ENCODE measurements around the gene PPP3CA. TPM values are rescaled to one million over a fixed set of nuclear protein-coding genes. Genes with fewer than 3 reads are reported as not detected.
"Not testable (repeated sequence)": the region's sequence is repeated elsewhere in the genome, so short reads cannot be mapped to it uniquely, and the experiment has no call there.

PPP3CA gene
- total and polyA plus RNA-seq, 2 experiments from 2014 or later, result 42.3 to 42.8 TPM

DNA sequence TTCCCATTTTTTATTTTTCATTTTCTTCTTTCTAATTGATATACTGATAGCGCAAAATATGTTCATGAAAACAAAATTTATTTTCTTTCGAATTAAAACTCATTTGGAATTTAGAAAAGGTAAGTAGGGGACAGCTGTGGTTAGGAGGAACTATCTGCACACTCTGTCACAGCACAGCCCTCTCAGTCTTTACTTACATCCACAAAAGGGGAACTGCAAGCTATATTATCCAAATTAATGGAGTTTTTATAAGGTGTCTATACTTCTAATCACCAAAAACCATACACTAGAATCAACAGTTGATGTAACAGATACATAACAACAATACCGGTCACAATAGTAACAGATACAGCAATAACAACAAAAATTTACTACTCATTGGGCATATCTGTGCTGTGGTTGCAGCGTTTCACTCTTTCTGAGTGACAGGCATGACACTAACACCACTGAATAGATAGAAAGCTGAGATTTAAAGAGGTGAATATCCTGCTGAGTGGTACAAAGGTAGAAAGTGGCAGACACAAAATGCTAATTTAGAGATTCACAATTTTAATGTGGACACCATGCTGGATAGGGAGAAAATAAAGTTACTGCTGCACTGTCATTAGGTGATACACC lies 160.7 kb downstream of the PPP3CA start:
- WGBS, 2 experiments (ENCODE audit: low coverage in 1 of 2, low lambda C conversion rate in 2 of 2, missing lambda C conversion rate in 2 of 2), result 97 to 98% methylated on average over 4 of the region's 4 CpGs
- H3K9ac ChIP-seq, result no peak overlapping the region
- H3K4me3 ChIP-seq, result no peak overlapping the region
- H4K20me1 ChIP-seq (ENCODE audit: insufficient read depth), result no peaks in the 10 kb centered on the region
- no peaks in the 10 kb centered on the region for H3K9me2 ChIP-seq (ENCODE audit: insufficient read depth)
- H3K9me3 ChIP-seq (ENCODE audit: low read depth), result no peaks in the 10 kb centered on the region
- H3K4me2 ChIP-seq (ENCODE audit: unreplicated experiment), result no peak overlapping the region
- peaks cover 88% of the 10 kb centered on the region for H3K79me2 ChIP-seq (ENCODE audit: insufficient read depth)
- no peak for TF ChIP-seq EZH2phosphoT487 (IDR thresholded peaks at IDR 0.05; ENCODE audit: insufficient read depth, low read depth)
- no peak for TF ChIP-seq EZH2 (IDR thresholded peaks at IDR 0.05; ENCODE audit: insufficient read depth, poor library complexity, severe bottlenecking)
- H3K27ac ChIP-seq, result no peak overlapping the region
- H3K27me3 ChIP-seq (replicated peaks; ENCODE audit: insufficient read depth), result no peaks in the 10 kb centered on the region
- DNase-seq, result no peak
- no peak overlapping the region for H2AFZ ChIP-seq
- in situ Hi-C loops (cut with MboI), result no loop called here
- peaks cover 8% of the 10 kb centered on the region for H3F3A ChIP-seq (ENCODE audit: insufficient read depth)
- peaks cover 19% of the 10 kb centered on the region for H3K4me1 ChIP-seq (ENCODE audit: insufficient read depth)
- H3K36me3 ChIP-seq (ENCODE audit: low read depth), result no peaks in the 10 kb centered on the region

DNA sequence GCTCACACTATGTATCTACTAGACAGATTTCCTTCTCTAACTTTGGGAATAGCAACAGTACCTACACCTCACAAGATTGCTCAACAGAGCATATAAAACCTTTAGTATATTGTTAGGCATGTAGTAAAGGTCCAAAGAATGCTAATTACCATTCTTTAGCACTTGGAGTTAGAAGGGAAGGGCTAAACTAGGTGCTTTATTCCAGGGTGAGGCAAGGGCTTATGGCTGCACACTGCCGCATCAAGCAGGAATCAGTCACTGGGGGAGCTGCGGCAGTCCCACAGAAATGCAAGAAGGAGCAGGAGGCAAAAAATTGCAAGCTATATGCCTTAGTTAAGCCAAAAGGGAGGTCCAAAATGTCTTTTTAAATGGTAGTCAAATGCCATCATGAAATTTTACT lies 162.7 kb downstream of the PPP3CA start:
- TF ChIP-seq EZH2 (IDR thresholded peaks at IDR 0.05; ENCODE audit: insufficient read depth, poor library complexity, severe bottlenecking) (no peak), EZH2phosphoT487 (IDR thresholded peaks at IDR 0.05; ENCODE audit: insufficient read depth, low read depth) (no peak)
- no peak overlapping the region for H3K27ac ChIP-seq
- no peaks in the 10 kb centered on the region for H3K27me3 ChIP-seq (replicated peaks; ENCODE audit: insufficient read depth)
- no peak overlapping the region for H3K9ac ChIP-seq
- H3K36me3 ChIP-seq (ENCODE audit: low read depth), result no peaks in the 10 kb centered on the region
- H3K9me3 ChIP-seq (ENCODE audit: low read depth), result no peaks in the 10 kb centered on the region
- H3K9me2 ChIP-seq (ENCODE audit: insufficient read depth), result no peaks in the 10 kb centered on the region
- 98 to 100% methylated on average over 2 of the region's 2 CpGs for WGBS, 2 experiments (ENCODE audit: low coverage in 1 of 2, low lambda C conversion rate in 2 of 2, missing lambda C conversion rate in 2 of 2)
- H4K20me1 ChIP-seq (ENCODE audit: insufficient read depth), result no peaks in the 10 kb centered on the region
- no peaks in the 10 kb centered on the region for H3F3A ChIP-seq (ENCODE audit: insufficient read depth)
- H3K79me2 ChIP-seq (ENCODE audit: insufficient read depth), result peaks cover 89% of the 10 kb centered on the region
- peaks cover 15% of the 10 kb centered on the region for H3K4me1 ChIP-seq (ENCODE audit: insufficient read depth)
- in situ Hi-C loops (cut with MboI), result no loop called here
- H3K4me2 ChIP-seq (ENCODE audit: unreplicated experiment), result no peak overlapping the region
- no peak for DNase-seq
- H3K4me3 ChIP-seq, result no peak overlapping the region
- no peak overlapping the region for H2AFZ ChIP-seq

- Histone ChIP-seq H3K9me3 (ENCODE audit: low read depth) (no peaks in the 10 kb centered on the region), H3K4me3 (no peak overlapping the region), H3K9me2 (ENCODE audit: insufficient read depth) (no peaks in the 10 kb centered on the region), H4K20me1 (ENCODE audit: insufficient read depth) (no peaks in the 10 kb centered on the region), H3K27ac (no peak overlapping the region), H3K4me2 (ENCODE audit: unreplicated experiment) (no peak overlapping the region), H3K36me3 (ENCODE audit: low read depth) (no peaks in the 10 kb centered on the region), H3K4me1 (ENCODE audit: insufficient read depth) (peaks cover 23% of the 10 kb centered on the region), H3K79me2 (ENCODE audit: insufficient read depth) (peaks cover 81% of the 10 kb centered on the region), H3K9ac (no peak overlapping the region), H3K27me3 (replicated peaks; ENCODE audit: insufficient read depth) (no peaks in the 10 kb centered on the region), H3F3A (ENCODE audit: insufficient read depth) (peaks cover 6% of the 10 kb centered on the region), H2AFZ (no peak overlapping the region)
- peak; percentile 39 for DNase-seq
- TF ChIP-seq EZH2 (IDR thresholded peaks at IDR 0.05; ENCODE audit: insufficient read depth, poor library complexity, severe bottlenecking), result no peak
- TF ChIP-seq EZH2phosphoT487 (IDR thresholded peaks at IDR 0.05; ENCODE audit: insufficient read depth, low read depth), result no peak
- WGBS, 2 experiments (ENCODE audit: low coverage in 1 of 2, low lambda C conversion rate in 2 of 2, missing lambda C conversion rate in 2 of 2), result 92 to 97% methylated on average over 3 of the region's 3 CpGs
- in situ Hi-C loops (cut with MboI), result no loop called here
These were observed 163.5 kb downstream of the PPP3CA start for GRCh38 chr4:101183666-101184373.

- no peak overlapping the region for H3K27ac ChIP-seq
- in situ Hi-C loops (cut with MboI), result no loop called here
- H4K20me1 ChIP-seq (ENCODE audit: insufficient read depth), result no peaks in the 10 kb centered on the region
- H2AFZ ChIP-seq, result no peak overlapping the region
- TF ChIP-seq EZH2phosphoT487 (IDR thresholded peaks at IDR 0.05; ENCODE audit: insufficient read depth, low read depth) (no peak), EZH2 (IDR thresholded peaks at IDR 0.05; ENCODE audit: insufficient read depth, poor library complexity, severe bottlenecking) (no peak)
- DNase-seq, result no peak
- no peaks in the 10 kb centered on the region for H3K36me3 ChIP-seq (ENCODE audit: low read depth)
- peaks cover 29% of the 10 kb centered on the region for H3K4me1 ChIP-seq (ENCODE audit: insufficient read depth)
- H3K27me3 ChIP-seq (replicated peaks; ENCODE audit: insufficient read depth), result no peaks in the 10 kb centered on the region
- peaks cover 10% of the 10 kb centered on the region for H3F3A ChIP-seq (ENCODE audit: insufficient read depth)
- peaks cover 75% of the 10 kb centered on the region for H3K79me2 ChIP-seq (ENCODE audit: insufficient read depth)
- H3K9ac ChIP-seq, result no peak overlapping the region
- no peak overlapping the region for H3K4me3 ChIP-seq
- WGBS, 2 experiments (ENCODE audit: low coverage in 1 of 2, low lambda C conversion rate in 2 of 2, missing lambda C conversion rate in 2 of 2), result 93 to 96% methylated on average over 2 of the region's 2 CpGs
- no peaks in the 10 kb centered on the region for H3K9me3 ChIP-seq (ENCODE audit: low read depth)
- H3K9me2 ChIP-seq (ENCODE audit: insufficient read depth), result no peaks in the 10 kb centered on the region
- H3K4me2 ChIP-seq (ENCODE audit: unreplicated experiment), result no peak overlapping the region
These were observed 164.1 kb downstream of the PPP3CA start for GRCh38 chr4:101183221-101183620.

- H3K79me2 ChIP-seq (ENCODE audit: insufficient read depth), result peaks cover 75% of the 10 kb centered on the region
These were observed 164.6 kb downstream of the PPP3CA start for GRCh38 chr4:101182688-101183087.

More at GRCh38 chr4:101182688-101183087, 164.6 kb downstream of the PPP3CA start:
- H3K9me2 ChIP-seq (ENCODE audit: insufficient read depth); H3K27me3 ChIP-seq (replicated peaks; ENCODE audit: insufficient read depth); H3K4me3 ChIP-seq; H3K9ac ChIP-seq; H3K36me3 ChIP-seq (ENCODE audit: low read depth); in situ Hi-C loops (cut with MboI); H3K27ac ChIP-seq; H3K9me3 ChIP-seq (ENCODE audit: low read depth); H4K20me1 ChIP-seq (ENCODE audit: insufficient read depth); H3K4me2 ChIP-seq (ENCODE audit: unreplicated experiment); DNase-seq; H2AFZ ChIP-seq: not testable (repeated sequence)
- H3F3A ChIP-seq (ENCODE audit: insufficient read depth), result peaks cover 16% of the 10 kb centered on the region
- H3K4me1 ChIP-seq (ENCODE audit: insufficient read depth), result peaks cover 29% of the 10 kb centered on the region
- WGBS, 2 experiments (ENCODE audit: low coverage in 1 of 2, low lambda C conversion rate in 2 of 2, missing lambda C conversion rate in 2 of 2), result 95 to 97% methylated on average over 4 of the region's 4 CpGs
